ENCODE data around the gene NELFB.

Gene NELFB

GRCh38 chr9:137281345-137282116 lies 26.4 kb downstream of the NELFB start:
- DNase-seq (ENCODE audit: low read depth in 3 of 3) = no peak

GRCh38 chr9:137286975-137287383 lies 31.9 kb downstream of the NELFB start:
- DNase-seq (ENCODE audit: low read depth in 3 of 3) = no peak

- DNase-seq (ENCODE audit: low read depth in 3 of 3) = no peak
These were observed 38.0 kb downstream of the NELFB start for GRCh38 chr9:137293094-137293481.

- DNase-seq (ENCODE audit: low read depth in 3 of 3) = no peak
These were observed 38.5 kb downstream of the NELFB start for GRCh38 chr9:137293482-137294090.

GRCh38 chr9:137294091-137294680 lies 39.1 kb downstream of the NELFB start:
- peak in 1 of 3 donors; percentile 30 for DNase-seq (ENCODE audit: low read depth in 3 of 3)

GRCh38 chr9:137294681-137295237 lies 39.6 kb downstream of the NELFB start:
- no peak for DNase-seq (ENCODE audit: low read depth in 3 of 3)

GRCh38 chr9:137295238-137295811 lies 40.2 kb downstream of the NELFB start:
- no peak for DNase-seq (ENCODE audit: low read depth in 3 of 3)

- DNase-seq (ENCODE audit: low read depth in 3 of 3) = no peak
These were observed 40.9 kb downstream of the NELFB start for GRCh38 chr9:137295849-137296669.

GRCh38 chr9:137296670-137297664 lies 41.8 kb downstream of the NELFB start:
- no peak for DNase-seq (ENCODE audit: low read depth in 3 of 3)

- no peak for DNase-seq (ENCODE audit: low read depth in 3 of 3)
These were observed 42.8 kb downstream of the NELFB start for GRCh38 chr9:137297966-137298365.

GRCh38 chr9:137298401-137299202 lies 43.5 kb downstream of the NELFB start:
- DNase-seq (ENCODE audit: low read depth in 3 of 3) = no peak

- DNase-seq (ENCODE audit: low read depth in 3 of 3) = no peak
These were observed 44.1 kb downstream of the NELFB start for GRCh38 chr9:137299203-137299565.

GRCh38 chr9:137299938-137300337 lies 44.8 kb downstream of the NELFB start:
- no peak for DNase-seq (ENCODE audit: low read depth in 3 of 3)

GRCh38 chr9:137300567-137301080 lies 45.5 kb downstream of the NELFB start:
- DNase-seq (ENCODE audit: low read depth in 3 of 3) = no peak

GRCh38 chr9:137301081-137301947 lies 46.2 kb downstream of the NELFB start:
- no peak for DNase-seq (ENCODE audit: low read depth in 3 of 3)

- peak; percentile 77 to 92 (median 84) for DNase-seq (ENCODE audit: low read depth in 3 of 3)
These were observed 47.0 kb downstream of the NELFB start, which contains the start of gene NRARP for GRCh38 chr9:137302118-137302448. Gene NRARP (minus strand): TSS chr9:137302271. CDS start chr9:137301928, 343 bp downstream.

GRCh38 chr9:137302449-137303150 lies 47.5 kb downstream of the NELFB start:
- peak in 1 of 3 donors; percentile 32 for DNase-seq (ENCODE audit: low read depth in 3 of 3)
